K562 (cell line): Measurements from ENCODE around the gene INSM1. TPM values are rescaled to one million over a fixed set of nuclear protein-coding genes. Genes with fewer than 3 reads are reported as not detected.

ENCODE experiments used
- ATAC-seq: fragments of 200-7000 bp; cut with Tn5 transposase; 3 replicates; pipeline ENCODE4 v1.9.1; 2020; ENCODE audit warnings: moderate library complexity
- BruUV-seq: library from RNA; stranded (reverse); fragments of 400-500 nt; replicated peaks from 2 replicates; lab custom pipeline; 2021; lab: Mats Ljungman, UMichigan
- CTCF ChIA-PET: fragments of 300-600 bp; formaldehyde crosslinking; extraction: SDS; loops from one replicate; lab custom pipeline; 2021; ENCODE audit warnings: low intra/inter-chr PET ratio; lab: Yijun Ruan, JAX
- POLR2A ChIA-PET: fragments of 300-600, 350-650 bp; sonication (Branson Sonifier 250); formaldehyde crosslinking; extraction: SDS; loops from one replicate; lab custom pipeline; 2021; ENCODE audit warnings: antibody characterized with exemption, inconsistent platforms; lab: Yijun Ruan, JAX
- DNase-seq, 4 experiments: peaks; one replicate each; pipeline versions ENCODE4 v3.0.0 to v3.0.0-alpha.2; 2011 to 2018; ENCODE audit warnings: low spot score in 3 of 4, mixed read lengths in 3 of 4; ENCODE audit errors: extremely low read depth in 1 of 4
- FAIRE-seq: peaks from 2 replicates; lab custom pipeline; 2011; peaks lifted over from hg19 to GRCh38; lab: Jason Lieb, UNC
- H2AFZ ChIP-seq: 2 replicates; pipeline ENCODE4 v1.6.0; 2011; ENCODE audit warnings: low read depth, low read length, control low read depth, inconsistent platforms
- H3K27ac ChIP-seq: fragments of 200-600 bp; 3 replicates; pipeline ENCODE4 v1.8.0; 2011; ENCODE audit warnings: low read depth, mild to moderate bottlenecking, control low read depth, inconsistent platforms, low read length, moderate library complexity, mixed read lengths; ENCODE audit errors: extremely low read depth
- H3K27me3 ChIP-seq, 2 experiments: fragments of 300-600 bp in 1 of 2; 2 replicates in 1 of 2; 3 replicates in 1 of 2; pipeline versions ENCODE4 v1.6.0 to v1.8.0; 2011; ENCODE audit warnings: inconsistent platforms in 2 of 2, low read length in 2 of 2, mild to moderate bottlenecking in 1 of 2, mixed read lengths in 1 of 2, moderate library complexity in 1 of 2; ENCODE audit not compliant: control insufficient read depth in 2 of 2, insufficient read depth in 2 of 2
- H3K36me3 ChIP-seq: fragments of 300-600 bp; 3 replicates; pipeline ENCODE4 v1.8.0; 2011; ENCODE audit warnings: mild to moderate bottlenecking, low read length, inconsistent platforms; ENCODE audit not compliant: control insufficient read depth, insufficient read depth
- H3K4me1 ChIP-seq, 2 experiments: fragments of 200-600 bp in 1 of 2; replicated peaks in 1 of 2; 2 replicates in 1 of 2; 3 replicates in 1 of 2; pipeline versions ENCODE4 v1.5.1 to v1.8.0; 2011; ENCODE audit warnings: inconsistent platforms in 2 of 2, low read length in 2 of 2, mild to moderate bottlenecking in 1 of 2, mixed read lengths in 1 of 2, moderate library complexity in 1 of 2; ENCODE audit not compliant: control insufficient read depth in 2 of 2, insufficient read depth in 2 of 2
- H3K4me2 ChIP-seq: 2 replicates; pipeline ENCODE4 v1.6.1; 2011; ENCODE audit warnings: low read length, control low read depth, inconsistent platforms, mixed read lengths; ENCODE audit not compliant: insufficient read depth
- H3K4me3 ChIP-seq: fragments of 200-600 bp; sonication (generic), shearing (Covaris generic); 2 replicates; pipeline ENCODE4 v1.5.1; 2016; ENCODE audit warnings: control low read depth, inconsistent platforms
- H3K79me2 ChIP-seq: fragments of 200-600 bp; 3 replicates; pipeline ENCODE4 v1.8.0; 2011; ENCODE audit warnings: low read length, inconsistent platforms; ENCODE audit not compliant: control insufficient read depth, insufficient read depth
- H3K9ac ChIP-seq, 2 experiments: 2 replicates each; pipeline versions ENCODE4 v1.6.0 to v1.6.1; 2011; ENCODE audit warnings: low read depth in 2 of 2, low read length in 2 of 2, control low read depth in 1 of 2, inconsistent platforms in 1 of 2, mild to moderate bottlenecking in 1 of 2, mixed read lengths in 1 of 2; ENCODE audit not compliant: insufficient read depth in 1 of 2
- H3K9me1 ChIP-seq: one replicate; pipeline ENCODE4 v1.6.0; 2011; ENCODE audit warnings: inconsistent platforms, mild to moderate bottlenecking, low read length, moderate library complexity; ENCODE audit not compliant: control insufficient read depth, insufficient read depth
- H3K9me3 ChIP-seq: replicated peaks from 2 replicates; pipeline ENCODE4 v1.5.1; 2011; ENCODE audit warnings: low read depth, low read length, inconsistent platforms; ENCODE audit not compliant: control insufficient read depth, insufficient read depth
- H4K20me1 ChIP-seq: replicated peaks from 2 replicates; pipeline ENCODE4 v1.6.1; 2011; ENCODE audit warnings: low read length, inconsistent platforms, mixed read lengths; ENCODE audit not compliant: control insufficient read depth, insufficient read depth
- ARID1B ChIP-seq: fragments of 450-650 bp; IDR thresholded peaks from 2 replicates; pipeline ENCODE4 v1.6.1; 2016; ENCODE audit warnings: antibody characterized with exemption, mild to moderate bottlenecking, inconsistent platforms
- ARID2 ChIP-seq: fragments of 450-650 bp; IDR thresholded peaks from 2 replicates; pipeline ENCODE4 v1.6.1; 2017; ENCODE audit warnings: antibody characterized with exemption, mild to moderate bottlenecking
- BHLHE40 ChIP-seq: IDR thresholded peaks from 2 replicates; pipeline ENCODE4 v1.6.1; 2011; ENCODE audit warnings: low read length, improper control_type of control experiment
- CBFA2T2 ChIP-seq: fragments of 450-650 bp; conservative IDR thresholded peaks from 2 replicates; pipeline ENCODE4 v1.6.1; 2017; ENCODE audit warnings: mild to moderate bottlenecking
- CXXC5 ChIP-seq: fragments of 250-450 bp; sonication (Bioruptor Pico); IDR thresholded peaks from 2 replicates; pipeline ENCODE4 v1.8.0; 2022; ENCODE audit warnings: inconsistent platforms, mild to moderate bottlenecking, moderate library complexity
- EP300 ChIP-seq: IDR thresholded peaks from 2 replicates; pipeline ENCODE4 v1.6.1; 2012; ENCODE audit warnings: low read length, improper control_type of control experiment
- GATAD2A ChIP-seq: fragments of 450-650 bp; IDR thresholded peaks from 2 replicates; pipeline ENCODE4 v1.6.1; 2017
- HDAC1 ChIP-seq, 2 experiments: fragments of 450-650 bp; IDR thresholded peaks; 2 replicates each; pipeline ENCODE4 v1.6.1; 2016 to 2017; ENCODE audit warnings: inconsistent platforms in 1 of 2, mild to moderate bottlenecking in 1 of 2, moderate library complexity in 1 of 2
- HOXB6 ChIP-seq: fragments of 250-450 bp; sonication (Bioruptor Pico); IDR thresholded peaks from 2 replicates; pipeline ENCODE4 v1.5.1; 2022; ENCODE audit warnings: mild to moderate bottlenecking, borderline replicate concordance
- KDM1A ChIP-seq, 2 experiments: fragments of 450-650 bp; IDR thresholded peaks; 2 replicates each; pipeline ENCODE4 v1.6.1; 2016; ENCODE audit warnings: mild to moderate bottlenecking in 2 of 2
- MTA2 ChIP-seq: fragments of 450-650 bp; IDR thresholded peaks from 2 replicates; pipeline ENCODE4 v1.6.1; 2016; ENCODE audit warnings: low read depth
- NCOR1 ChIP-seq: fragments of 450-650 bp; IDR thresholded peaks from 2 replicates; pipeline ENCODE4 v1.6.1; 2016; ENCODE audit warnings: mild to moderate bottlenecking, moderate library complexity
- NFE2L1 ChIP-seq: fragments of 450-650 bp; IDR thresholded peaks from 2 replicates; pipeline ENCODE4 v1.6.1; 2016; ENCODE audit warnings: missing genetic modification characterization, low read depth, mild to moderate bottlenecking, missing compliant biosample characterization, moderate library complexity, borderline replicate concordance
- NRF1 ChIP-seq, 2 experiments: fragments of 450-650 bp; IDR thresholded peaks in 1 of 2; conservative IDR thresholded peaks in 1 of 2; 2 replicates each; pipeline ENCODE4 v1.6.1; 2014; ENCODE audit warnings: mild to moderate bottlenecking in 2 of 2
- NUFIP1 ChIP-seq: fragments of 450-650 bp; IDR thresholded peaks from 2 replicates; pipeline ENCODE4 v1.6.1; 2018; ENCODE audit not compliant: partially characterized antibody
- TAL1 ChIP-seq: fragments of 450-650 bp; IDR thresholded peaks from 2 replicates; pipeline ENCODE4 v1.6.1; 2016; ENCODE audit warnings: mild to moderate bottlenecking
- ZBTB1 ChIP-seq: sonication (generic); formaldehyde crosslinking; IDR thresholded peaks from 2 replicates; pipeline ENCODE4 v1.8.1; 2023; ENCODE audit warnings: missing genetic modification reagents, low read depth, mild to moderate bottlenecking, borderline replicate concordance
- ZNF24 ChIP-seq: fragments of 450-650 bp; IDR thresholded peaks from 2 replicates; pipeline ENCODE4 v1.6.1; 2016
- ZNF589 ChIP-seq: fragments of 200-800 bp; sonication (Bioruptor generic); IDR thresholded peaks from 2 replicates; pipeline ENCODE4 v1.6.1; 2016; ENCODE audit warnings: low read depth, missing genetic modification characterization, missing compliant biosample characterization
- ZNF778 ChIP-seq: fragments of 450-650 bp; formaldehyde crosslinking; IDR thresholded peaks from 2 replicates; pipeline ENCODE4 v1.4.0; 2020; ENCODE audit warnings: mild to moderate bottlenecking, moderate library complexity
- WGBS: fragments of 100-300 bp; shearing (Covaris generic); methylation state at CpG from one replicate; pipeline ENCODE4 v1.1.6; 2016; ENCODE audit warnings: low coverage, mixed read lengths; ENCODE audit not compliant: insufficient coverage; ENCODE audit errors: missing lambda C conversion rate; 5-methylcytosine and 5-hydroxymethylcytosine counted together
- in situ Hi-C: fragments of 300-500 bp; cut with MboI; formaldehyde crosslinking; loops from 4 replicates; pipeline ENCODE4 v1.15.0; 2018; ENCODE audit warnings: inconsistent platforms, mixed read lengths
- intact Hi-C: fragments of 100-400 bp; cut with micrococcal nuclease; formaldehyde crosslinking; loops from 2 replicates; pipeline ENCODE4 v1.14.2; 2022
- polyA plus RNA-seq, 8 experiments: library from polyadenylated mRNA; depleted of rRNA in 4 of 8; stranded (reverse) in 5 of 8; unstranded in 3 of 8; fragments of >200 nt; fragmentation: Nextera tagmentation in 2 of 8; fragmentation: Illumina TruSeq in 1 of 8; extraction: Ambion mirVana in 2 of 8; extraction: Trizol in 1 of 8; gene quantifications; 2 replicates each; pipeline versions ENCODE4 v1.2.1 to v1.2.3, GENCODE V29; 2011 to 2014; ENCODE audit warnings: inconsistent platforms in 1 of 8, missing spikeins in 1 of 8
- total RNA-seq, 7 experiments: library from RNA; depleted of rRNA in 6 of 7; stranded (reverse); fragments of >200 nt in 6 of 7; fragmentation: Illumina TruSeq in 2 of 7; extraction: Trizol in 2 of 7; gene quantifications; 2 replicates each; pipeline versions ENCODE4 v1.2.1 to v1.2.3, GENCODE V29; 2011 to 2021; ENCODE audit warnings: low replicate concordance in 1 of 7
- TF ChIP-seq, protein P1 (sequence below), 3 experiments: fragments of 200-800 bp in 1 of 3; fragments of 250-450 bp in 1 of 3; fragments of 450-650 bp in 1 of 3; sonication (Bioruptor Pico) in 1 of 3; sonication (Bioruptor generic) in 1 of 3; formaldehyde crosslinking in 1 of 3; IDR thresholded peaks; 2 replicates each; pipeline versions ENCODE4 v1.6.1 to v1.8.0; 2016 to 2022; ENCODE audit warnings: mild to moderate bottlenecking in 2 of 3, missing genetic modification characterization in 2 of 3, missing compliant biosample characterization in 1 of 3, moderate library complexity in 1 of 3
- TF ChIP-seq, protein P2 (sequence below), 2 experiments: fragments of 450-650 bp in 1 of 2; sonication (generic) in 1 of 2; formaldehyde crosslinking; conservative IDR thresholded peaks; 2 replicates each; pipeline versions ENCODE4 v1.4.0 to v1.8.1; 2020 to 2022; ENCODE audit warnings: mild to moderate bottlenecking in 1 of 2, missing genetic modification reagents in 1 of 2

INSM1 gene
- total and polyA plus RNA-seq, 9 of the 15 experiments (the other 6 are each of a cell fraction or from before 2014, with no cell fraction given) = not detected

DNA sequence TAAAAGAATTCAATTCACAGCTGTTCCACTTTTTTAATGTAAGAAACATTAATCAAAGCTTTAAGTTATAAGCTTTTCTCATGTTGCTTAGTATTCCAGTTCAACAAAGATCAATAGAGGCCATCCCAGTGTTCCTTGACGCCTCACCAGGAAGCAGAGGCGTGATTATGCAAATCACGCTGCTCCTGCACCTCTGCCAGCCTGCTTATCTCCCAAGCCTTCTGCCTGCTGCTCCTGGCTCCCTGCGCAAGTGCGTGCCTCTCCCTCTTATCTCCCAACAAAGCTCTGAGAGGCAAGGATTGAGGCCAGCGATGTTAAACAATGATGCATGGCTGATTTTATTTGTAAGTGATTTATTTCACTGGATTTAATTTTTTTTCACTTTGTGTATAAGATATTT lies 42.8 kb downstream of the INSM1 start:
- Histone ChIP-seq H3K4me1 (no peaks in the 10 kb centered on the region), H3K27ac (no peak overlapping the region), H3K36me3 (no peaks in the 10 kb centered on the region), H3K9me1 (no peaks in the 10 kb centered on the region), H3K9ac (no peak overlapping the region; a peak in 1 of 4 replicates), H4K20me1 (no peaks in the 10 kb centered on the region; the same call in 1 of the 2 replicates), H2AFZ (no peak overlapping the region), H3K9me3 (no peaks in the 10 kb centered on the region), H3K4me2 (no peak overlapping the region), H3K27me3 (peaks cover 0 to 9% of the 10 kb centered on the region in 2 experiments; a peak in 3 of 5 replicates), H3K4me3 (no peak overlapping the region), H3K79me2 (no peaks in the 10 kb centered on the region)
- ATAC-seq (no peak), DNase-seq (peak in 2 of 4 experiments; percentile 18 to 41), FAIRE-seq (no peak)
- WGBS = 0% methylated on average over 3 of the region's 6 CpGs
- ChIA-PET POLR2A (no interaction called here), CTCF (no interaction called here)
- intact Hi-C loops (no loop called here), in situ Hi-C loops (no loop called here)
- BruUV-seq = no TSS peak
- TF ChIP-seq NCOR1 = peak; percentile 45; the same call in 1 of the 2 replicates
- peak; percentile 66; the same call in 1 of the 2 replicates for TF ChIP-seq BHLHE40
- TF ChIP-seq GATAD2A = no peak
- TF ChIP-seq, protein P1, sequence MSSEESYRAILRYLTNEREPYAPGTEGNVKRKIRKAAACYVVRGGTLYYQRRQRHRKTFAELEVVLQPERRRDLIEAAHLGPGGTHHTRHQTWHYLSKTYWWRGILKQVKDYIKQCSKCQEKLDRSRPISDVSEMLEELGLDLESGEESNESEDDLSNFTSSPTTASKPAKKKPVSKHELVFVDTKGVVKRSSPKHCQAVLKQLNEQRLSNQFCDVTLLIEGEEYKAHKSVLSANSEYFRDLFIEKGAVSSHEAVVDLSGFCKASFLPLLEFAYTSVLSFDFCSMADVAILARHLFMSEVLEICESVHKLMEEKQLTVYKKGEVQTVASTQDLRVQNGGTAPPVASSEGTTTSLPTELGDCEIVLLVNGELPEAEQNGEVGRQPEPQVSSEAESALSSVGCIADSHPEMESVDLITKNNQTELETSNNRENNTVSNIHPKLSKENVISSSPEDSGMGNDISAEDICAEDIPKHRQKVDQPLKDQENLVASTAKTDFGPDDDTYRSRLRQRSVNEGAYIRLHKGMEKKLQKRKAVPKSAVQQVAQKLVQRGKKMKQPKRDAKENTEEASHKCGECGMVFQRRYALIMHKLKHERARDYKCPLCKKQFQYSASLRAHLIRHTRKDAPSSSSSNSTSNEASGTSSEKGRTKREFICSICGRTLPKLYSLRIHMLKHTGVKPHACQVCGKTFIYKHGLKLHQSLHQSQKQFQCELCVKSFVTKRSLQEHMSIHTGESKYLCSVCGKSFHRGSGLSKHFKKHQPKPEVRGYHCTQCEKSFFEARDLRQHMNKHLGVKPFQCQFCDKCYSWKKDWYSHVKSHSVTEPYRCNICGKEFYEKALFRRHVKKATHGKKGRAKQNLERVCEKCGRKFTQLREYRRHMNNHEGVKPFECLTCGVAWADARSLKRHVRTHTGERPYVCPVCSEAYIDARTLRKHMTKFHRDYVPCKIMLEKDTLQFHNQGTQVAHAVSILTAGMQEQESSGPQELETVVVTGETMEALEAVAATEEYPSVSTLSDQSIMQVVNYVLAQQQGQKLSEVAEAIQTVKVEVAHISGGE (CRISPR knock-in tag; IDR thresholded peaks at IDR 0.05) = peak in 1 of 3 experiments; percentile 22; a peak in 1 of 6 replicates
- no peak for TF ChIP-seq EP300
- no peak for TF ChIP-seq ZNF24
- no peak for TF ChIP-seq NFE2L1 (tag)
- no peak for TF ChIP-seq ARID2
- no peak for TF ChIP-seq ZNF778 (CRISPR knock-in tag)
- no peak for TF ChIP-seq NUFIP1
- TF ChIP-seq ARID1B = peak; percentile 62; the same call in 1 of the 2 replicates
- TF ChIP-seq TAL1 = peak; percentile 64
- 0 out of 2 replicates have a peak, but pooled peaks have one; percentile 32 for TF ChIP-seq ZNF589 (CRISPR knock-in tag)
- peak; percentile 60 for TF ChIP-seq CXXC5 (CRISPR knock-in tag)
- TF ChIP-seq, protein P2, sequence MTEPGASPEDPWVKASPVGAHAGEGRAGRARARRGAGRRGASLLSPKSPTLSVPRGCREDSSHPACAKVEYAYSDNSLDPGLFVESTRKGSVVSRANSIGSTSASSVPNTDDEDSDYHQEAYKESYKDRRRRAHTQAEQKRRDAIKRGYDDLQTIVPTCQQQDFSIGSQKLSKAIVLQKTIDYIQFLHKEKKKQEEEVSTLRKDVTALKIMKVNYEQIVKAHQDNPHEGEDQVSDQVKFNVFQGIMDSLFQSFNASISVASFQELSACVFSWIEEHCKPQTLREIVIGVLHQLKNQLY (CRISPR knock-in tag; conservative IDR thresholded peaks at IDR 0.05) = no peak
- peak; percentile 30; the same call in 1 of the 2 replicates for TF ChIP-seq MTA2
- no peak for TF ChIP-seq ZBTB1 (CRISPR knock-in tag)
- peak in 1 of 2 experiments; percentile 63; a peak in 2 of 4 replicates for TF ChIP-seq HDAC1 (IDR thresholded peaks at IDR 0.05)
- no peak for TF ChIP-seq HOXB6 (CRISPR knock-in tag)
- TF ChIP-seq CBFA2T2 = peak; percentile 74
- peak; percentile 96 to 97 for TF ChIP-seq KDM1A (IDR thresholded peaks at IDR 0.05)
- TF ChIP-seq NRF1 (conservative IDR thresholded peaks at IDR 0.05 in 1 of 2, IDR thresholded peaks at IDR 0.05 in 1 of 2) = peak; percentile 83 to 86
